ENCODE results near the gene ZYG11A.

Gene ZYG11A

DNA sequence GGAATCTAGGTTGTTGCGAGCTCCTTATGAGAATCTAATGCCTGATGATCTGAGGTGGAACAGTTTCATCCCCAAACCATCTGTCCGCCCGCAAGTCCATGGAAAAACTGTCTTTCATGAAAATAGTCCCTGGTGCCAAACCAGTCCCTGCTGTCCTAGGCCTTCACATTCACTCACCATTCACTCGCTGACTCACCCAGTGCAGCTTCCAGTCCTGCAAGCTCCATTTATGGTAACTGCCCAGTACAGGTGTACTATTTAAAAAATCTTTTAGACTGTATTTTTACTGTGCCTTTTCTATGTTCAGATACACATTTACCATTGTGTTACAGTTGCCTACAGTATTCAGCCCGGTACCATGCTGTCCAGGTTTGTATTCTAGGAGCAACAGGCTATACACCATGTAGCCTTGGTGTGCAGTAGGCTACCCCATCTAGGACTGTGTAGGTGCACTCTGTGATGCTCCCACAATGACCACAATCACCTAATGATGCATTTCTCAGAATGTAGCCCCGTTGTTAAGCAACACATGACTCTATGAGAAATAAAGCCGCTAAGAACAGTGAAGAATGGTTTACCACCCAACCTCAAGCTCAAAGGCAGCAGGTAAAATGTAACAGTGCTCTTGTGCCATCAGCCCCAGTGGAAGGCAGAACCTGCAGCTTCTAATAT lies 76.6 kb downstream of the ZYG11A start:
- DNase-seq = no peak

DNA sequence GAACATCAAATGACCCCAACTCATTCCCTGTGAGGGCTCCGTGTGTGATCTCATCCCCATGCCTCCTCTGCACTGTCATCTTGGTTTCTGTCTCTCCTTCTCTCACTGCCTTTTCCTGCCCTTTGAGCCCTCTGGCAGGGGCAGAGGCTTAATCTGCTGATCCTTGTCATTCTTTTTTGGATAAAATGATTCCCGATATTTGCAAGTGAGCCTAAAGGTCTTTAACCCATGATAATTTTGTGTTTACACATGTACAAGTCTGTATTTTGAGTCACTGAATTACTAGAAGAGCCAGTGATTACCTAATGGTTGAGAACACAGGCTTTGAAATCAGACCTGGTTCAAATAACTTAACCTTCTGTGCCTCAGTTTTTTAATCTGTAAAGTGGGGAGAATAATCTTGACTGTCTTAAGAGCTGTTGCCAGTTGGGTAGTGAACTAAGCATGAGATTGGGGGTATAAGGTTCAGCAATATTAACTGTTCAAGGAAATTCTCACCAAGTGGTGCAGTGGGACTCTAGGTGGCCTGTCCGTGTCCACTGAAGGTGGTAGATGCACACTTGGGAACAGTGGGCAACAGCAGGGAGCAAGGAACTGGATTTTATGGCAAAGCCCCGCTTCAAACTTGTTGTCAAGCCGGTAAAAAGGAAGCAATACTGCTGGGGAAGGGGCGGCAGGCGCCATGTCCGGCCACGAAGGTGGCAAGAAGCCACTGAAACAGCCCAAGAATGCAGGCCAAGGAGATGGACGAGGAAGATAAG lies 77.3 kb downstream of the ZYG11A start:
- DNase-seq = no peak

DNA sequence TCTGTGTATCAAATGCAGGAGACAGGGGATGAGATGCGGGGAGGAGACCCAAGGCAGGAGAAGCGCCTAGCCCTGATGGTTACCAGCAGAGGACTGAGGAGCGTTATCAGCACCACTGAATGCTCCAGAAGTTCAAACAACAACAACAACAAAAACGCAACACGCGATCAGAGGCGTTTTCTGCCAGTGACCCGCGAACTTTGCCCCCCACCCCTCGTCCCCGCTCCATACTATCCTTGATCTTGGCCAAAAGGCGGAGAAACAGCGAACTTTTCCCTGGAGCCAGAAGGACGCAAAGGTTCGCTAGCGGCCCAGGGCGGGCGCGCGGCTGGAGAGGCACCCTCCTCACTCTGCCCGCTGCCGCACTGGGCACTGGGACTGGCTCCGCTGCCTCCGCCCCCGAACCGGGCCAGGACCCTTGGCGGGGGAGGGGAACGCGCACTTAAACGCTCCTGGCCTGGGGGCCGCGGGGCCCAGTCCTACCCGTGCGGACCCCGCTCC lies 78.3 kb downstream of the ZYG11A start:
- no peak for DNase-seq

DNA sequence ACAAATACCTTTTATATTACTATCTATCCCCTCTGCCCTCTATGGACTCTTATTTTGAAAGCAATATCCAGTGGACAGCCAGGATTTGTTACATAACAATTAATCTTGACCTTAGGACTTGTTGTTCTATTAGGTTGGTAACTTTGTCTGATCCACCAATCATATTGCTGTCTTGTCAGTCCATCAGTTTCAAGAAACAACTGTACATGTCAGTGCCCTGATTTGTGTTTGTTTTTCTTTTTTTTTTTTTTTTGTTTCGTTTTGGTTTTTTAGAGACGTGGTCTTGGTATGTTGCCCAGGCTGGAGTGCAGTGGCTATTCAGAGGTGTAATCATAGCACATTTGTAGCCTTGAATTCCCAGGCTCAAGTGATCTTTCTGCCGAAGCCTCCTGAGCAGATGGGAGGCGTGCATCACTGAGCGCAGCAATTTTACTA lies 83.0 kb downstream of the ZYG11A start:
- no peak for DNase-seq

DNA sequence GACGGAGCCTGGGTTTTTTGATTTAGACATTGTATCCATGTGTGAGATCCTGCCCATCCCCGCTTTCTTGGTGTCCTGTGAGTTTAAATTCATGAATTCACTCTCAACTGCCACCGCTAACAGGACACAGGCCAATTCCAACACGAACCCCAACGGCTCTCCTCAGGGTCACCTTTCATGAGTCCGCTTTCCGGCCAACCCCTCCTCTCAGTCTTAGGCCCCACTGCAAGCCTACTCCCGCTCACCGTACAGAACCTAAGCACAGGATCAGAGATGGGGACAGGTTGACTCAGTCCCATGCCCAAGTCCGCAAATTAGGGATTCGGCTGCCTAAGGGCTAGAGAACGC lies 84.3 kb downstream of the ZYG11A start:
- no peak for DNase-seq

DNA sequence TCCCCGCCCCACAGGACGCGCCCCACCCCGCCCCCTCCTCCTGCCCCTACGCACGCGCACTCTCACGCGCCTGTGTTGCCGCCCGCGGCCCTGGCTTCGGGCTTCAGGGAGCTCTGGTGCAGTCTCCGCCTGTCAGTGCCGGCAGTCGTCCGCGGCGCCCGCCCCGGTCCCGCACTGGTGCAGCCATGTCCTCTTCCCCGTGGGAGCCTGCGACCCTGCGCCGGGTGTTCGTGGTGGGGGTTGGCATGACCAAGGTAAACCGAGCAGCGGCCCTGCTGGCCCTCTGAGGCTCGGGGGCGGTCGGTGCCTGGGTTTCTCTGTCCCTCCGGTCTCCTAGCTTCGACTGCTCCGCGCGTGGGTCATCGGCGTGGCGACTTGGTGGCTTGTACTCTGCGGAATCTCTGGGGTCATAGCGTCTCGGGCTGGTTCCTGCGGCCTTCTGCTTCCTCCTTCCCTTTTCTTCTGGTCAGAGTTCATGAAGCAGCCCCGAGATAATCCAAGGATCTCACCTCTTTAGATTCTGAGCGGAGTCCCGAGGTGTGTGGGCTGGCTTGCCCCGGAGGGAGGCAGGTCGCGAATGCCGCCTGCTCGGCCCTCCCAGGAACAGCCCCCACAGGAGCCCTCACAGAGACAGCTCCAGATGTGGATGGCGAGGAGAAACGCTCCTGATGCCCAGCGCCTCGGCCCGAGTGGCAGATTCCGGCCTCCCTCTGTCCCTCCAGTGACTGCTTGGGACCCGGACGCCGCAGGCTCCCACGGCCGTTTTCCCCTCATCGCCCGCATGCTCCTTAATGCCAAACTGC lies 84.9 kb downstream of the ZYG11A start, which contains the start of gene SCP2:
SCP2 (plus strand) TSS at position 65 of the 803 bp plus-strand sequence; CDS start at position 186, 121 bp downstream.
- peak; percentile 60 to 76 for DNase-seq

DNA sequence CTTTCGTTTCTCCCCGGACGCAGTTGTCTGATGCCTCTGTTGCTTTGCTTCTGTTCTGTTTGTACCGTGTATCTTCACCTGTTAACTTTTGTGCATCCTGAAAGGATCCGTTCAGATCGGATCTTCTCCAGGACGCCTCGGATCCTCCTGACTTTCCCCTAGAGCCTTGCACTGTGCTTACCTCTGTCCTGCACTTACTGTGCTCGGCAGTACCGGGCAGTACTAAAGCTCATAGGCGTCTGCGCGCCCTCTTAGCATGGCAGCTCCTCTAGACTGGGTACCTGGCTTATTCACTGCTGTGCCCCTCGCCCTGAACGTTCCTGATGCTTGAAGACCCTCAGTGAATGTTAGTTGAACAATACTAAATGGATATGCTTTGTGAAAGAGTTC lies 85.5 kb downstream of the ZYG11A start:
- DNase-seq = peak in 1 of 2 experiments; percentile 15

DNA sequence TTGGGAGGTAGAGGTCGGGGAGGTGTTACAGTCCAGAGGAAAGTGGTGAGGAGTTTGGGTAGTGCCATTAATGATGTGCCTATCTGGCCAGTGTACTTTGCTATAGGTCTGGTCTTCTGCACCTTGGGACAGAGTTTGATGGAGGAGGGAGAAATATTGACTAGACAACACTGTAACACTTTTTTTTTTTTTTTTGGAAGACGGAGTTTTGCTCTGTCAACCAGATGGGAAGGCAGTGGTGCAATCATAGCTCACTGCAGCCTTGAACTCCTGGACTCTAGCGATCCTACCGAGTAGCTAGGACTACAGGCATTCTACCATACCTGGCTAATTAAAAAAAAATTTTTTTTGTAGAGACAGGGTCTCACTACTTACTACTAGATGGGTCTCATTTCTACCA lies 86.5 kb downstream of the ZYG11A start:
- DNase-seq = no peak

DNA sequence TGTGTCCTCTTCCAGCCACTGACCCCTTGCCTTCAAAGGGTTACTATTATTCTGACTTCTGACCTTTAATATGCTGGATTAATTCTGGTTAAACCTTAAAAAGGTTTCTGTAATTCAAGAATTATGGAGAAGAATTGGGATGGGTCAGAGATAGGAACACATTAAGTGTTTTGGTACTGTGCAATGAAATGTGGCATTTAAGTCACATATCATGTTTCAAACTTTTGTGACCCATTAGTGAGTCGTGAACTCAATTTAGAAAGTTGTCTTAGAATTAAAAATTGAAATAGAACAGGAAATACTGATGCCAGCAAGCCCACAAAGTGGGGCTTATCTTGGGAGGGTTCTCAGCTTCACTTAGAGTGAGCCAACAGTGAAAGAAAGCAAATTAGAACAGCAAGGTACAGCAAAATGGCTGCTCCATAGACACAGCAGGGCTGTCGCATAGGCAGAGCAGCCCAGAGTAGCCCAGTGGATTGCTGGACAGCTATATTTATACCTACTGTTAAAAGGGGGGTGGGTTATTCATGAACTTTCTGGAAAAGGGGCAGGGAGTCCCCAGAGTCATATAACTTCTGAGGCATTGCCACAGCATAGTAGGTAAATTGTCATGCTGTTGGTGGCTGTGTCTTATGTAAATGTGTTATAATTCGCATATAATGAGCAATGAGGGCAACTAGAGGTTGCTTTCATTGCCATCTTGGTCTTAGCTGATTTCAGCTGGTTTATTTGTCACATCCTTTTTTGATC lies 95.0 kb downstream of the ZYG11A start:
- no peak for DNase-seq

DNA sequence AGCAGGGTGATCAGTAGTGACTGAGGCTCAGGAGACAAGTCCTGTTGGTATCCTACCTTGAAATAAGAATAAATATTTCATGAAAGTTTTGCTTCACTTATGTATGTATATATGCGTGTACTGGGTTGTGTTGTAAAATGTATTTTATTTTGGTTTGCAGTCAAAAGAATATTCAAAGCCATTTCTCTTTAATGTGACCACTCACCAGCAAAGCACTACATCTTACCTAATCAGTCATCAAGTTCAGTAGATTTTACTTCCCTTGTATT lies 95.6 kb downstream of the ZYG11A start:
- DNase-seq = no peak

DNA sequence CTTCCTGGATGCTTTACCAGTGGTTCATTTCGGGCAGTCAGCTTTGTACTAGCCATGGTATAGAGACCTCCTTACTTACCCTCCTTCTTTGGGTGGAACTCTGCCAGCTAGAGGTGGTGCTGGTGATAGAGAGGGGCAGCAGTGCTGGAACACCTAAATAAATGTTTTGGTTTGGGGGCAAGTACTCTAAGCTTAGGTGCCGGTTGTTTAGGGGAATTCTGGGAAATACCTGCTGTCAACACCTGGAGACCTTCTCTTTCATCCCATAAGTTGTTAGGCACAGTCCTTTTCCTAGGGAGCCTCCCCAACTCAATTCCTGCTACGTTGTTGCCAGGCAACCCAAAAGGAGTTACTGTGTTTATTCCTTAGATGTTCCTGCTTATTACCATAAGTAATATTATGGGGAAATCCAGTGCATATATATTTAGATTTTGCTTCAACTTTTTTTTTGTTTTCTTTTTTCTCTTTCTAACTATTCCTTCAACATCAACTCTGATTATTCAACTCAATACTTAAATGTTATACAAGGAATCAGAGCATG lies 101.4 kb downstream of the ZYG11A start:
- no peak for DNase-seq

DNA sequence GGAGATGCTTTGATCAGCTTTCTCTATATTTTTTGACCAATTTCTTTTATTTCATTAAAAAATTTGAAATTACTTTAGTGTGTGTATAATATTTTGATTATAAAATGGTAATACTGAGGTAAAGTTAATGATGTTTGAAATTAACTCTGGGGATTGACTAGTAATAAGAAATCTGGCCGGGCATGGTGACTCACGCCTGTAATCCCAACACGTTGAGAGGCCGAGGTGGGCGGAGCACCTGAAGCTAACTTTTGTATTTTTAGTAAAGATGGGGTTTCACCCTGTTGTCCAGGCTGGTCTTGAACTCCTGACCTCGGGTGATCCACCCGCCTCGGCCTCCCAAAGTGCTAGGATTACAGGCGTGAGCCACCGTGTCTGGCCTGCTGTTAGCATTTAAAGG lies 102.0 kb downstream of the ZYG11A start:
- DNase-seq = no peak

All from NCI-H2081 (cell line).